ENCODE results near the gene MMP11. TPM values are rescaled to one million over a fixed set of nuclear protein-coding genes. Genes with fewer than 3 reads are reported as not detected.

Gene MMP11
- total and polyA plus RNA-seq, 8 donors: 0.50 to 54.2 (median 2.2) TPM; not detected in 2

- peak; percentile 18 to 46 for DNase-seq
- 29 to 60% (median 38%) methylated on average over 8 of the region's 8 CpGs for WGBS, 5 donors
- intact Hi-C loops (cut with DNase I; ENCODE audit: low total_unique reads): no loop called here
- Histone ChIP-seq H3K27me3 (no peaks in the 10 kb centered on the region), H3K27ac (peak overlapping the region in 2 of 5 donors; percentile 37 to 49), H3K4me3 (no peak overlapping the region), H3K4me1 (peaks cover 27 to 42% (median 39%) of the 10 kb centered on the region in 4 donors), H3K9me3 (no peaks in the 10 kb centered on the region), H3K36me3 (no peaks in the 10 kb centered on the region)
- TF ChIP-seq POLR2A (IDR thresholded peaks at IDR 0.05) (no peak), POLR2AphosphoS5 (IDR thresholded peaks at IDR 0.05) (no peak), EP300 (IDR thresholded peaks at IDR 0.05) (no peak)
- TF ChIP-seq, protein P1, sequence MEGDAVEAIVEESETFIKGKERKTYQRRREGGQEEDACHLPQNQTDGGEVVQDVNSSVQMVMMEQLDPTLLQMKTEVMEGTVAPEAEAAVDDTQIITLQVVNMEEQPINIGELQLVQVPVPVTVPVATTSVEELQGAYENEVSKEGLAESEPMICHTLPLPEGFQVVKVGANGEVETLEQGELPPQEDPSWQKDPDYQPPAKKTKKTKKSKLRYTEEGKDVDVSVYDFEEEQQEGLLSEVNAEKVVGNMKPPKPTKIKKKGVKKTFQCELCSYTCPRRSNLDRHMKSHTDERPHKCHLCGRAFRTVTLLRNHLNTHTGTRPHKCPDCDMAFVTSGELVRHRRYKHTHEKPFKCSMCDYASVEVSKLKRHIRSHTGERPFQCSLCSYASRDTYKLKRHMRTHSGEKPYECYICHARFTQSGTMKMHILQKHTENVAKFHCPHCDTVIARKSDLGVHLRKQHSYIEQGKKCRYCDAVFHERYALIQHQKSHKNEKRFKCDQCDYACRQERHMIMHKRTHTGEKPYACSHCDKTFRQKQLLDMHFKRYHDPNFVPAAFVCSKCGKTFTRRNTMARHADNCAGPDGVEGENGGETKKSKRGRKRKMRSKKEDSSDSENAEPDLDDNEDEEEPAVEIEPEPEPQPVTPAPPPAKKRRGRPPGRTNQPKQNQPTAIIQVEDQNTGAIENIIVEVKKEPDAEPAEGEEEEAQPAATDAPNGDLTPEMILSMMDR (IDR thresholded peaks at IDR 0.05): no peak
Measured at GRCh38 chr22:23784215-23784732, 11.6 kb downstream of the MMP11 start.

GRCh38 chr22:23786261-23786710 lies 13.6 kb downstream of the MMP11 start:
- intact Hi-C loops (cut with DNase I; ENCODE audit: low total_unique reads): no loop called here
- no peaks in the 10 kb centered on the region for H3K27me3 ChIP-seq
- H3K4me1 ChIP-seq: peaks cover 27 to 62% (median 58%) of the 10 kb centered on the region in 4 donors
- H3K4me3 ChIP-seq: peak overlapping the region; percentile 61 to 96 (median 86)
- no peak for TF ChIP-seq EP300 (IDR thresholded peaks at IDR 0.05)
- TF ChIP-seq POLR2A (IDR thresholded peaks at IDR 0.05): no peak
- TF ChIP-seq POLR2AphosphoS5 (IDR thresholded peaks at IDR 0.05): no peak
- TF ChIP-seq, protein P1 (IDR thresholded peaks at IDR 0.05): no peak
- H3K36me3 ChIP-seq: peaks cover 0 to under 1% (median under 1%) of the 10 kb centered on the region in 4 donors
- 44 to 67% (median 52%) methylated on average over 5 to 9 of the region's 9 CpGs for WGBS, 5 donors
- no peaks in the 10 kb centered on the region for H3K9me3 ChIP-seq
- H3K27ac ChIP-seq: peak overlapping the region; percentile 98 to 100 (median 100)
- no peak for DNase-seq

- peak within 1 kb of the TSS; percentile 98 to 100 (median 100) for H3K27ac ChIP-seq
- peaks cover 32 to 69% (median 63%) of the 10 kb centered on the region in 4 donors for H3K4me1 ChIP-seq
- peak within 1 kb of the TSS; percentile 61 to 96 (median 86) for H3K4me3 ChIP-seq
- peak; percentile 94 to 97 for DNase-seq
- H3K27me3 ChIP-seq: no peaks in the 10 kb centered on the region
- intact Hi-C loops (cut with DNase I; ENCODE audit: low total_unique reads): no loop called here
- TF ChIP-seq EP300 (IDR thresholded peaks at IDR 0.05) (no peak), POLR2A (IDR thresholded peaks at IDR 0.05) (peak in 1 of 4 donors; percentile 30), POLR2AphosphoS5 (IDR thresholded peaks at IDR 0.05) (peak; percentile 40 to 84 (median 75))
- H3K36me3 ChIP-seq: peaks cover 6 to 8% (median 7%) of the 10 kb centered on the region in 4 donors
- no peaks in the 10 kb centered on the region for H3K9me3 ChIP-seq
- 0 to 1% (median 0%) methylated on average over 9 to 97 of the region's 97 CpGs for WGBS, 5 donors
Measured at GRCh38 chr22:23786752-23787599, 14.3 kb downstream of the MMP11 start, which contains the start of gene SMARCB1. Gene SMARCB1 (plus strand): TSS chr22:23786966. CDS start chr22:23787170, 204 bp downstream.

- intact Hi-C loops (cut with DNase I; ENCODE audit: low total_unique reads): no loop called here
- peaks cover 12 to 14% (median 13%) of the 10 kb centered on the region in 4 donors for H3K36me3 ChIP-seq
- 0 to 2% (median 1%) methylated on average over 5 of the region's 5 CpGs for WGBS, 5 donors
- H3K9me3 ChIP-seq: no peaks in the 10 kb centered on the region
- H3K27me3 ChIP-seq: no peaks in the 10 kb centered on the region
- H3K27ac ChIP-seq: peak overlapping the region; percentile 98 to 100 (median 100)
- TF ChIP-seq EP300 (IDR thresholded peaks at IDR 0.05) (no peak), POLR2AphosphoS5 (IDR thresholded peaks at IDR 0.05) (no peak), POLR2A (IDR thresholded peaks at IDR 0.05) (no peak)
- TF ChIP-seq, protein P1 (IDR thresholded peaks at IDR 0.05): no peak
- H3K4me1 ChIP-seq: peaks cover 32 to 73% (median 65%) of the 10 kb centered on the region in 4 donors
- no peak for DNase-seq
- H3K4me3 ChIP-seq: peak overlapping the region; percentile 61 to 96 (median 86)
Measured at GRCh38 chr22:23787600-23787896, 14.9 kb downstream of the MMP11 start.
